ENCODE results near the gene BRSK2. TPM values are rescaled to one million over a fixed set of nuclear protein-coding genes. Genes with fewer than 3 reads are reported as not detected.

BRSK2 gene
- total and polyA plus RNA-seq, 2 experiments from 2014 or later: 0.11 TPM; not detected in 1

DNA sequence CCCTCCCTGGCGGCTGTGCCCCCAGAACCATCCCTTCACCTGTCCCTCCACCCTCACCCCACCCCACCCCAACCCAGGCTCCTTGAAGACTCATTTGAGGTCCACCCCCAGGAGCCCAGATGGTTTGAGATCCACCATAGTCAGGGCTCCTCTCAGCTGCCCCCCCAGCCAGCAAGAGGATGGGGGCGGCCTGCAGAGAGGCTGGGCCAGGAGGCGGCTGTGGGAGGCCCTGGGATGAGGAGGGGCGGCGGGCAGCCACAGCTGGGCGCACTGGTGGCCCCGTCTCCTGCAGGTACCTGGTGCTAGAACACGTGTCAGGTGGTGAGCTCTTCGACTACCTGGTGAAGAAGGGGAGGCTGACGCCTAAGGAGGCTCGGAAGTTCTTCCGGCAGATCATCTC, 50.8 kb downstream of the BRSK2 start:
- Histone ChIP-seq H3F3A (ENCODE audit: insufficient read depth) (no peaks in the 10 kb centered on the region), H3K79me2 (ENCODE audit: insufficient read depth) (no peaks in the 10 kb centered on the region), H3K9me2 (ENCODE audit: insufficient read depth) (no peaks in the 10 kb centered on the region), H3K4me3 (no peak overlapping the region), H4K20me1 (ENCODE audit: insufficient read depth) (no peaks in the 10 kb centered on the region), H3K9ac (no peak overlapping the region), H3K27ac (no peak overlapping the region), H3K9me3 (ENCODE audit: low read depth) (no peaks in the 10 kb centered on the region), H3K4me2 (ENCODE audit: unreplicated experiment) (no peak overlapping the region), H3K27me3 (replicated peaks; ENCODE audit: insufficient read depth) (no peaks in the 10 kb centered on the region), H3K36me3 (ENCODE audit: low read depth) (no peaks in the 10 kb centered on the region), H3K4me1 (ENCODE audit: insufficient read depth) (no peaks in the 10 kb centered on the region), H2AFZ (no peak overlapping the region)
- in situ Hi-C loops (cut with MboI): no loop called here
- WGBS, 2 experiments (ENCODE audit: low coverage in 1 of 2, low lambda C conversion rate in 2 of 2, missing lambda C conversion rate in 2 of 2): 63 to 68% methylated on average over 9 to 11 of the region's 12 CpGs
- TF ChIP-seq EZH2phosphoT487 (IDR thresholded peaks at IDR 0.05; ENCODE audit: insufficient read depth, low read depth) (no peak), EZH2 (IDR thresholded peaks at IDR 0.05; ENCODE audit: insufficient read depth, poor library complexity, severe bottlenecking) (no peak)
- DNase-seq: no peak

DNA sequence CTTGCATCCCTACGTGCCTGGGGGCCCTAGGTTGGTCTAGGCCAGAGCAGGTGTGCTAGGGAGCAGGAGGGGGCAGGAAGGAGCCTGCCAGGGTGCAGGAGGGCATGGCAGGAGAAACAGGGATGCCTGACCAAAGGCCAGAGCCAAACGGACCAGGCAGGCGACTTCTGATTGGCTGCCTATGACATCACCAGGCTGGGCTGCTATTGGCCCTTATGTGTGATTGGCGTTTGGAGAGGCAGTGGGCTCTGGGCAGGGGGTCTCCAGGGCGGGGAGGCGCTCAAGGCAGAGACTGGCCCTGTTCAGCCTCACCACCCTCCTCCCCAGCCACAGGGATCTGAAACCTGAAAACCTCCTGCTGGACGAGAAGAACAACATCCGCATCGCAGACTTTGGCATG, 52.4 kb downstream of the BRSK2 start:
- Histone ChIP-seq H3K4me1 (ENCODE audit: insufficient read depth) (no peaks in the 10 kb centered on the region), H2AFZ (no peak overlapping the region), H3K27me3 (replicated peaks; ENCODE audit: insufficient read depth) (no peaks in the 10 kb centered on the region), H3K4me3 (no peak overlapping the region), H3K9ac (no peak overlapping the region), H3K36me3 (ENCODE audit: low read depth) (no peaks in the 10 kb centered on the region), H3K9me3 (ENCODE audit: low read depth) (no peaks in the 10 kb centered on the region), H3K27ac (no peak overlapping the region), H3F3A (ENCODE audit: insufficient read depth) (no peaks in the 10 kb centered on the region), H4K20me1 (ENCODE audit: insufficient read depth) (no peaks in the 10 kb centered on the region), H3K79me2 (ENCODE audit: insufficient read depth) (no peaks in the 10 kb centered on the region), H3K4me2 (ENCODE audit: unreplicated experiment) (no peak overlapping the region), H3K9me2 (ENCODE audit: insufficient read depth) (no peaks in the 10 kb centered on the region)
- TF ChIP-seq EZH2phosphoT487 (IDR thresholded peaks at IDR 0.05; ENCODE audit: insufficient read depth, low read depth) (no peak), EZH2 (IDR thresholded peaks at IDR 0.05; ENCODE audit: insufficient read depth, poor library complexity, severe bottlenecking) (no peak)
- peak; percentile 45 for DNase-seq
- in situ Hi-C loops (cut with MboI): no loop called here
- WGBS, 2 experiments (ENCODE audit: low coverage in 1 of 2, low lambda C conversion rate in 2 of 2, missing lambda C conversion rate in 2 of 2): 16 to 20% methylated on average over 9 of the region's 9 CpGs

DNA sequence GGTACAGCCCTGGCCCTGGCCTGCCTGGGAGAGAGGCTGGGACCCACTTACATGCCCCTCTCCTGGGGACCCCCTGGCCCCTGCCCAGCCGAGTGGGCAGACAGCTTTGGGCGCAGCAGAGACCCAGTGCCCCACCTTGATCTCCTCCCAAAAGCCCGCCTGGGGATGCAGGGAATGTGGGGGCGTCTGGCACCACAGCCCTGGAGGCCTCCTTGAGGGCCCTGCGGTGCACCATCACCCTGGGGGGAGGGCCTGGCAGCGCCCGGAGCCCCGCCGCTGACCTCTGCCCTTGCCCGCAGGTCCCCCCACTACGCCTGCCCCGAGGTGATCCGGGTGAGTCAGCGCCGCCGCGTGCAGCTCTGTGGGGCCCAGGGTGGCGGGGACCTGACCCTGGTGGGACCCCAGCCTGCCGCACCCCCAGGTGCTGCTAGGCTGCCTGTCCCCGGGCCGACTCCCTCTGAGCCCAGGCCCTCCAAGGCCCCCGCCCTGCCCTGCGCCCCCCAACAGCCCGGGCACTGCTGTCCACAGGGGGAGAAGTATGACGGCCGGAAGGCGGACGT, 53.2 kb downstream of the BRSK2 start:
- DNase-seq: no peak
- H3K4me1 ChIP-seq (ENCODE audit: insufficient read depth): no peaks in the 10 kb centered on the region
- H2AFZ ChIP-seq: no peak overlapping the region
- TF ChIP-seq EZH2 (IDR thresholded peaks at IDR 0.05; ENCODE audit: insufficient read depth, poor library complexity, severe bottlenecking) (no peak), EZH2phosphoT487 (IDR thresholded peaks at IDR 0.05; ENCODE audit: insufficient read depth, low read depth) (no peak)
- H3K9ac ChIP-seq: no peak overlapping the region
- 79 to 80% methylated on average over 18 to 28 of the region's 28 CpGs for WGBS, 2 experiments (ENCODE audit: low coverage in 1 of 2, low lambda C conversion rate in 2 of 2, missing lambda C conversion rate in 2 of 2)
- no peak overlapping the region for H3K27ac ChIP-seq
- no peaks in the 10 kb centered on the region for H3K36me3 ChIP-seq (ENCODE audit: low read depth)
- no peaks in the 10 kb centered on the region for H3K9me3 ChIP-seq (ENCODE audit: low read depth)
- in situ Hi-C loops (cut with MboI): no loop called here
- no peaks in the 10 kb centered on the region for H3K79me2 ChIP-seq (ENCODE audit: insufficient read depth)
- H3F3A ChIP-seq (ENCODE audit: insufficient read depth): no peaks in the 10 kb centered on the region
- no peak overlapping the region for H3K4me3 ChIP-seq
- H3K4me2 ChIP-seq (ENCODE audit: unreplicated experiment): no peak overlapping the region
- H3K27me3 ChIP-seq (replicated peaks; ENCODE audit: insufficient read depth): no peaks in the 10 kb centered on the region
- no peaks in the 10 kb centered on the region for H3K9me2 ChIP-seq (ENCODE audit: insufficient read depth)
- no peaks in the 10 kb centered on the region for H4K20me1 ChIP-seq (ENCODE audit: insufficient read depth)

DNA sequence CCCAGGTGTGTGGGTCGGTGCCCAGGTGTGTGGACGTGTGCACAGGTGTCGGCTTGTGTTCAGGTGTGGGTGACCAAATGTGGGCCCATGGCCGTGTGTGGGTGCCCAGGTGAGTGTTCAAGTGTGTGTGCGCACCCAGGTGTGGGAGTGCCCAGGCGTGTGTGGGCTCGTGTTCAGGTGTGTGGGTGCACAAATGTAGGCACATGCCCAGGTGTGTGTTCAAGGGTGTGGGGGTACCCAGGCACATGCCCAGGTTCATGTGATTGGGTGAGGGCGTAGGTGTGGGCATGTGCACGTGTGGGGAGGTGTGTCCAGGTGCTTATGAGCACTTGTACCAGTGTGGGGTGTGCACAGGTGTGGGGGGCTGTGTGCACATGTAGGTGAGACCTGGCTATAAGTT, 54.0 kb downstream of the BRSK2 start:
- no peak overlapping the region for H2AFZ ChIP-seq

DNA sequence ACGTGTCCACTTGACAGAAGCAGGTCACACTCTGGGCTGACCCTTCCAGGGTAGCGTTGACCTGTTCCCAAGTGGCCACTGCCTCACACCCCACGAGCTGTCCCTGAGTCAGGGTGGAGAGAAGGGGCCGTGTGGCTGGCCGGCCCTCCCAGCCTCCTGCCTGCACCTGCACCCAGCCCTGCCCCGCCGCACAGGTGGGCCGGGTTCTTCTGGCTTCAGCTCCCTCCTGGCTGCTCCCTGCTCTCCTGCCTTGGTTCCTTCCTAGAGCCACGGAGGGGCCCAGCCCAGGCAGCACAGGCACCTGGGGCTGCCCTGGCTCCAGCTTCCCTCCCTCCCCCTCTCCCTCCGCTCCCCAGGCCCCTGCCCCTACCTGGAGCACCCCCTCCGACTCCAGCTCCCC, 54.6 kb downstream of the BRSK2 start:
- Histone ChIP-seq H3F3A (ENCODE audit: insufficient read depth) (no peaks in the 10 kb centered on the region), H4K20me1 (ENCODE audit: insufficient read depth) (no peaks in the 10 kb centered on the region), H3K79me2 (ENCODE audit: insufficient read depth) (no peaks in the 10 kb centered on the region), H3K36me3 (ENCODE audit: low read depth) (no peaks in the 10 kb centered on the region), H3K4me3 (no peak overlapping the region), H3K4me2 (ENCODE audit: unreplicated experiment) (no peak overlapping the region), H2AFZ (no peak overlapping the region), H3K9me2 (ENCODE audit: insufficient read depth) (no peaks in the 10 kb centered on the region), H3K27me3 (replicated peaks; ENCODE audit: insufficient read depth) (no peaks in the 10 kb centered on the region), H3K27ac (no peak overlapping the region), H3K4me1 (ENCODE audit: insufficient read depth) (no peaks in the 10 kb centered on the region), H3K9ac (no peak overlapping the region), H3K9me3 (ENCODE audit: low read depth) (no peaks in the 10 kb centered on the region)
- in situ Hi-C loops (cut with MboI): no loop called here
- DNase-seq: no peak
- TF ChIP-seq EZH2phosphoT487 (IDR thresholded peaks at IDR 0.05; ENCODE audit: insufficient read depth, low read depth) (no peak), EZH2 (IDR thresholded peaks at IDR 0.05; ENCODE audit: insufficient read depth, poor library complexity, severe bottlenecking) (no peak)
- 36 to 53% methylated on average over 3 to 11 of the region's 11 CpGs for WGBS, 2 experiments (ENCODE audit: low coverage in 1 of 2, low lambda C conversion rate in 2 of 2, missing lambda C conversion rate in 2 of 2)

More for the DNA sequence above, 54.0 kb downstream of the BRSK2 start:
- Histone ChIP-seq H3K4me1 (ENCODE audit: insufficient read depth) (no peaks in the 10 kb centered on the region), H3K27ac (no peak overlapping the region), H3F3A (ENCODE audit: insufficient read depth) (no peaks in the 10 kb centered on the region), H3K79me2 (ENCODE audit: insufficient read depth) (no peaks in the 10 kb centered on the region), H3K4me2 (ENCODE audit: unreplicated experiment) (no peak overlapping the region), H4K20me1 (ENCODE audit: insufficient read depth) (no peaks in the 10 kb centered on the region), H3K9me2 (ENCODE audit: insufficient read depth) (no peaks in the 10 kb centered on the region), H3K9me3 (ENCODE audit: low read depth) (no peaks in the 10 kb centered on the region), H3K4me3 (no peak overlapping the region), H3K36me3 (ENCODE audit: low read depth) (no peaks in the 10 kb centered on the region), H3K9ac (no peak overlapping the region), H3K27me3 (replicated peaks; ENCODE audit: insufficient read depth) (no peaks in the 10 kb centered on the region)
- in situ Hi-C loops (cut with MboI): no loop called here
- DNase-seq: no peak
- 67 to 81% methylated on average over 7 to 9 of the region's 9 CpGs for WGBS, 2 experiments (ENCODE audit: low coverage in 1 of 2, low lambda C conversion rate in 2 of 2, missing lambda C conversion rate in 2 of 2)
- TF ChIP-seq EZH2phosphoT487 (IDR thresholded peaks at IDR 0.05; ENCODE audit: insufficient read depth, low read depth) (no peak), EZH2 (IDR thresholded peaks at IDR 0.05; ENCODE audit: insufficient read depth, poor library complexity, severe bottlenecking) (no peak)

Measured in GM23248 (cell line).